ENCODE measurements around the gene MSH5. TPM values are rescaled to one million over a fixed set of nuclear protein-coding genes. Genes with fewer than 3 reads are reported as not detected.

The MSH5 gene
- total RNA-seq, 1 experiment from 2014 or later = 90.4 TPM

- no peaks in the 10 kb centered on the region for H3K36me3 ChIP-seq (ENCODE audit: control insufficient read depth in 1 of 2, insufficient read depth in 2 of 2, low read length in 2 of 2)
- TF ChIP-seq MAX (IDR thresholded peaks at IDR 0.05) (no peak), CBX3 (IDR thresholded peaks at IDR 0.05; ENCODE audit: low read depth) (no peak), ZFX (IDR thresholded peaks at IDR 0.05) (no peak), RAD21 (IDR thresholded peaks at IDR 0.05; ENCODE audit: low read depth) (peak; percentile 60), CEBPB (IDR thresholded peaks at IDR 0.05; ENCODE audit: low read depth) (no peak), EZH2 (IDR thresholded peaks at IDR 0.05) (no peak), ELF1 (IDR thresholded peaks at IDR 0.05; ENCODE audit: borderline replicate concordance, low read depth) (no peak), EGR1 (IDR thresholded peaks at IDR 0.05; ENCODE audit: low read depth) (no peak), REST (IDR thresholded peaks at IDR 0.05; ENCODE audit: low read depth) (no peak), YY1 (IDR thresholded peaks at IDR 0.05; ENCODE audit: extremely low read depth, insufficient replicate concordance, low read depth, low read length) (no peak), SRF (IDR thresholded peaks at IDR 0.05; ENCODE audit: low read depth) (no peak), POLR2A (IDR thresholded peaks at IDR 0.05; ENCODE audit: borderline replicate concordance, extremely low read depth, insufficient read depth, insufficient read length) (no peak), FOSL1 (IDR thresholded peaks at IDR 0.05; ENCODE audit: low read depth) (no peak), CTCF (IDR thresholded peaks at IDR 0.05 in 2 of 3, conservative IDR thresholded peaks at IDR 0.05 in 1 of 3; ENCODE audit: borderline replicate concordance in 1 of 3, insufficient read depth in 1 of 3, low read depth in 2 of 3, low read length in 2 of 3) (peak in 2 of 3 experiments; percentile 22 to 38; a peak in 4 of 6 replicates)
- POLR2A ChIA-PET = interaction anchor here (1.1 kb wide), 1 partner anchor 115 kb away, joined by 3 read pairs; the partner anchor contains the start of gene HSPA1B
- no peaks in the 10 kb centered on the region for H3K9me2 ChIP-seq (ENCODE audit: insufficient read depth)
- no peak for DNase-seq (ENCODE audit: low read depth, low spot score)
- RAD21 ChIA-PET (ENCODE audit: low non-redundant PET in 1 of 2, low total read pairs in 2 of 2, uncharacterized antibody in 2 of 2, unreplicated experiment in 2 of 2) = no interaction called here
- H3K9ac ChIP-seq (ENCODE audit: low read length) = no peak overlapping the region
- no peak overlapping the region for H3K4me3 ChIP-seq (replicated peaks in 1 of 2; ENCODE audit: low read depth in 1 of 2, low read length in 2 of 2)
- H4K20me1 ChIP-seq (ENCODE audit: insufficient read depth) = no peaks in the 10 kb centered on the region
- BruUV-seq (replicated peaks) = no TSS peak
- H2AFZ ChIP-seq (ENCODE audit: low read depth, low read length, poor library complexity, severe bottlenecking) = no peak overlapping the region
- H3K79me2 ChIP-seq (ENCODE audit: insufficient read depth, low read length) = no peaks in the 10 kb centered on the region
- no peaks in the 10 kb centered on the region for H3K27me3 ChIP-seq (ENCODE audit: insufficient read depth, low read length)
- intact Hi-C loops (cut with micrococcal nuclease) = no loop called here
- H3K4me1 ChIP-seq (ENCODE audit: control insufficient read depth in 1 of 2, insufficient read depth in 2 of 2, low read length in 2 of 2) = peaks cover 16 to 27% of the 10 kb centered on the region in 2 experiments; a peak in 3 of 4 replicates
- ATAC-seq = peak; percentile 70
- no peak overlapping the region for H3K27ac ChIP-seq (ENCODE audit: low read depth, low read length)
- no peak overlapping the region for H3K4me2 ChIP-seq (ENCODE audit: low read length)
- H3K9me3 ChIP-seq (ENCODE audit: control insufficient read depth in 1 of 2, insufficient read depth in 1 of 2, low read depth in 1 of 2, low read length in 2 of 2) = no peaks in the 10 kb centered on the region
- CTCF ChIA-PET = interaction anchor here (1.0 to 1.5 kb wide), 4 partner anchors 9 to 118 kb away, joined by 3 to 4 read pairs (median 3); partner anchors contain the start of genes ABHD16A and CLIC1
Observed at GRCh38 chr6:31712296-31712695, 27.5 kb upstream of the MSH5 start.

All from HCT116 (cell line).